H1 (cell line): ENCODE results near the gene HOATZ. TPM values are rescaled to one million over a fixed set of nuclear protein-coding genes. Genes with fewer than 3 reads are reported as not detected.

ENCODE experiments used
- KDM1A ChIP-seq: fragments of 200-600, 300-600 bp; sonication (generic); IDR thresholded peaks from 2 replicates; pipeline ENCODE4 v1.7.1; 2016; ENCODE audit warnings: mild to moderate bottlenecking, low read length, borderline replicate concordance
- RFX5 ChIP-seq: IDR thresholded peaks from 2 replicates; pipeline ENCODE4 v1.6.1; 2011; ENCODE audit warnings: low read depth, low read length, improper control_type of control experiment, borderline replicate concordance
- ZNF274 ChIP-seq: IDR thresholded peaks from 2 replicates; pipeline ENCODE4 v1.7.0; 2012; ENCODE audit warnings: low read length, borderline replicate concordance; ENCODE audit errors: extremely low read depth
- polyA plus RNA-seq, 7 experiments: library from polyadenylated mRNA; depleted of rRNA in 3 of 7; stranded (reverse) in 5 of 7; unstranded in 2 of 7; fragments of >200 nt in 5 of 7; fragments of 200-250 nt in 2 of 7; gene quantifications; 1 replicate in 5 of 7; 2 replicates in 1 of 7; 4 replicates in 1 of 7; pipeline versions ENCODE4 v1.2.1 to v1.2.3, GENCODE V29; 2011 to 2013; ENCODE audit warnings: missing spikeins in 2 of 7, mixed read lengths in 2 of 7
- total RNA-seq: library from RNA; stranded (reverse); fragmentation: NEBNext Ultra II Directional; extraction: Animal tissue kit (Norgen Biotek cat#: 25700); gene quantifications from 2 replicates; pipeline ENCODE4 v1.2.1, GENCODE V29; 2021

The HOATZ gene
- total and polyA plus RNA-seq, 2 of the 8 experiments (the other 6 are each of a cell fraction or from before 2014, with no cell fraction given) = not detected

DNA sequence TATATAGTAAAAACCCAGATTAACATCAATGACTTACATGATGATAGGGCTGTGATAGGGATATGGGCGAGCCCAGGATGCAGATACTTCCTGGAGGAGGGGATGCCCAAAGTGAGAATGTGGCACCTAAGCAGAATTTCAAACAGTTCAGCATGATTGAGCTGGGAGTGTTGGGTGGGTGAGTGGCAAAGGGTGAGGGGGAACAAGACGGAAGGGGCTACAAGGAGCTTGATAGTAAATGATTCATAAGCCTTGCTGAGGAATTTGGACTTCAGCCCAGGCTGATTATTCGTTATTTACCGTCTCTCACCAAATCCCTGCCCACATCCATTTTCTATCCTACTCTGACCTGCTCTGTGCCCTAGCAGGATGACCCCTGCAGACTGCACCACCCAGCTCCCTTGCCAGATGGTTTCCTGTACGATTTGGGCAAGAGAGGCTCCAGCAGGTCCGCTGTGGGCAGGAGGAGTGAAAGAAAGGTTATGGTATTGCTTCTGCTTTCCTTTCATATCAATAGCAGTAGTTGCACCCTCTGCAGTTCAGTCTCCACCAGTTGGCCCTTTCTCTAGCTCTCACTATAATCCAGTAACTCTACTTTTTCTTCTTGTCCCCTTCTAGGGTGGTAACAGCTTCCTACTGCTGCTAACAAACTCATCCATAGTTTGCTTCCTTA is 57.4 kb downstream of the HOATZ start (continued):
- no peak for TF ChIP-seq ZNF274
- TF ChIP-seq RFX5 = no peak
- TF ChIP-seq KDM1A = no peak
